ENCODE results near the gene TCF25.

The TCF25 gene

DNA sequence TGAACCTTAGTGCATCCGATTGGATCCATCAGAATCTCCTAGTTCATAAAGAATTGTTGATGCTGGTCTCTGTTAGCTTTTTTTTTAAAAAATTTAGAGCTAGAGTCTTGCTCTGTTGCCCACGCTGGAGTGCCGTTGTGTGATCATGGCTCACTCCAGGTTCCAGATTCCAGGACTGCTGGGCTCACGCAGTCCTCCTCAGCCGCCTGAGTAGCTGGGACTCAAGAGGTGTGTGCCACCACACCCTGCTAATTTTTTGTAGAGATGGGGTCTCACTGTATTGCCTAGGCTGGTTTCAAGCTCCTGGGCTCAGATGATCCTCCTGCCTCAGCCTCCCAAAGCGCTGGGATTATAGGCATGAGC lies 8.0 kb downstream of the TCF25 start:
- Histone ChIP-seq H3K27me3 (ENCODE audit: control insufficient read depth in 1 of 2, insufficient read depth in 2 of 2, low read length in 2 of 2) (no peaks in the 10 kb centered on the region), H3K4me1 (ENCODE audit: control insufficient read depth, insufficient read depth, low read length) (no peaks in the 10 kb centered on the region), H3K4me3 (ENCODE audit: low read length in 2 of 2) (no peak overlapping the region), H3K9ac (ENCODE audit: low read length in 2 of 2) (no peak overlapping the region), H3K36me3 (ENCODE audit: control insufficient read depth in 2 of 2, insufficient read depth in 2 of 2, low read length in 2 of 2) (peaks cover 45 to 46% of the 10 kb centered on the region in 2 donors), H3K27ac (ENCODE audit: low read length) (no peak overlapping the region), H3K9me3 (ENCODE audit: control insufficient read depth in 2 of 2, low read length in 2 of 2) (no peaks in the 10 kb centered on the region)

DNA sequence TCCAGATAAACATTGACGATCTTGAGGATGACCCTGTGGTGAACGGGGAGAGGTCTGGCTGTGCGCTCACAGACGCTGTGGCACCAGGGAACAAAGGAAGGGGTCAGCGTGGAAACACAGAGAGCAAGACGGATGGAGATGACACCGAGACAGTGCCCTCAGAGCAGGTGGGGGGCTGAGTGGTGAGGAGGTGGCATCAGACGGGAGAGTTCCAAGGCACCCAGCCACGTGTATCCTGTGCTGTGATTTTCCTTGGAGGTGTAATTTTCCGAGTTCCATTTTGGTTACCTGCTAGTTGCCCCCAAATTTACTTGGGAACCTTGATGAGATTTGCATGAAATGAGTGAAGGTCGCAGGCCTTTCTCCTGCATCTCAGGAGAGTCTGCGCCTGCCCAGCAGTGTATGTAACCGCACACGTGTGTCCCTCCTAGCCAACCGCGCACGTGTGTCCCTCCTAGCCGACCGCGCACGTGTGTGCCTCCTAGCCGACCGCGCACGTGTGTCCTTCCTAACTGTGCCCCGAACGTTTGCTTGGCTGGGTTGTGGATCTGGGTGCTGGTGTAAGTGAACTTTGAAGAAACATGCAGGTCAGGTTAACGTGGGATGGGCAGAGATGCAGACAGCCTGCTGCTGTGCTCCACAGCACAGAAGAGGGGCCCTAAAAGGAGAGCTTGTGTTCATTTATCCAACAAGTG lies 10.1 kb downstream of the TCF25 start:
- Histone ChIP-seq H3K27me3 (ENCODE audit: control insufficient read depth in 1 of 2, insufficient read depth in 2 of 2, low read length in 2 of 2) (no peaks in the 10 kb centered on the region), H3K9me3 (ENCODE audit: control insufficient read depth in 2 of 2, low read length in 2 of 2) (no peaks in the 10 kb centered on the region), H3K36me3 (ENCODE audit: control insufficient read depth in 2 of 2, insufficient read depth in 2 of 2, low read length in 2 of 2) (peaks cover 57% of the 10 kb centered on the region in 2 donors), H3K4me3 (ENCODE audit: low read length in 2 of 2) (no peak overlapping the region), H3K9ac (ENCODE audit: low read length in 2 of 2) (no peak overlapping the region), H3K27ac (ENCODE audit: low read length) (no peak overlapping the region), H3K4me1 (ENCODE audit: control insufficient read depth, insufficient read depth, low read length) (no peaks in the 10 kb centered on the region)

DNA sequence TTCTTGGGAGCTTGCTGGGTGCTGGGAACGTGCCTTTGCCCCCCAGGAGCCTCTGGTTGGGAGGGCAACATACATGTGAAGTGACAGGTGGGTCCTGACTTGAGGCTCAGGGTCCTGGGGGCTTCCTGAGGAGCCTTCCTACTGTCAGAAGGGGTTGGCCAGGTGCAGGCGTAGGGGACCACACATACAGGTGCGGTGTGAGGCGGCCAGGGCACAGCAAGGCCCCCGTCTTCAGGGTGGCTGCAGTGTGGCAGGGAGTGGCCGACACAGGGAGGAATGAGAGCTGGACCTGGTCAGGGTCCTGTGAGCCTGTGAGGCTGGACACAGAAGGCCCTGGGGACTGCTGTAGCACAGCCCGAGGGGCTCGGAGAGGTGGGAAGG lies 10.6 kb downstream of the TCF25 start:
- peaks cover 52% of the 10 kb centered on the region in 2 donors for H3K36me3 ChIP-seq (ENCODE audit: control insufficient read depth in 2 of 2, insufficient read depth in 2 of 2, low read length in 2 of 2)

DNA sequence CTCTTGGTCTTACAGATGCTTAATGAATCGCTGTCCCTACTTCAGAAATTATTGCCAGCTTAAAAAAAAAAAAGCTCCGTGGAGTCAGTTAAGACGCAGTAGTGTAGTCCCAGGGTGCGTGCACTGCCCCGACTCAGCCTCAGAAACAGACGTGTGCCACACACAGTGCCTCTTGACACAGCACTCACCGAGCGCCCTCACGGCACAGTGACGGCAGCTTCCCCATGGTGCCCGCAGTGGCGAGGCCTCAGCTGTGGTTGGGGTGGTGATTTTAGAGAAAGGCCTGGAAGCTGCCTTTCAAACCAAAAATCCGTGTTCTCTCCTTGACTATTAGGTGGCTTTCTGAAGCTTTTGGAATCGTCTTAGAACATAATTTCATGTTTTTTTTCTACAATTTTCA lies 13.9 kb downstream of the TCF25 start:
- Histone ChIP-seq H3K9ac (ENCODE audit: low read length in 2 of 2) (no peak overlapping the region), H3K36me3 (ENCODE audit: control insufficient read depth in 2 of 2, insufficient read depth in 2 of 2, low read length in 2 of 2) (peaks cover 49 to 56% of the 10 kb centered on the region in 2 donors), H3K27ac (ENCODE audit: low read length) (no peak overlapping the region), H3K4me3 (ENCODE audit: low read length in 2 of 2) (no peak overlapping the region), H3K27me3 (ENCODE audit: control insufficient read depth in 1 of 2, insufficient read depth in 2 of 2, low read length in 2 of 2) (no peaks in the 10 kb centered on the region), H3K9me3 (ENCODE audit: control insufficient read depth in 2 of 2, low read length in 2 of 2) (no peaks in the 10 kb centered on the region), H3K4me1 (ENCODE audit: control insufficient read depth, insufficient read depth, low read length) (peaks cover 4% of the 10 kb centered on the region)

More for the DNA sequence above, 10.6 kb downstream of the TCF25 start:
- Histone ChIP-seq H3K4me3 (ENCODE audit: low read length in 2 of 2) (no peak overlapping the region), H3K9me3 (ENCODE audit: control insufficient read depth in 2 of 2, low read length in 2 of 2) (no peaks in the 10 kb centered on the region), H3K4me1 (ENCODE audit: control insufficient read depth, insufficient read depth, low read length) (no peaks in the 10 kb centered on the region), H3K27ac (ENCODE audit: low read length) (no peak overlapping the region), H3K9ac (ENCODE audit: low read length in 2 of 2) (no peak overlapping the region), H3K27me3 (ENCODE audit: control insufficient read depth in 1 of 2, insufficient read depth in 2 of 2, low read length in 2 of 2) (no peaks in the 10 kb centered on the region)

DNA sequence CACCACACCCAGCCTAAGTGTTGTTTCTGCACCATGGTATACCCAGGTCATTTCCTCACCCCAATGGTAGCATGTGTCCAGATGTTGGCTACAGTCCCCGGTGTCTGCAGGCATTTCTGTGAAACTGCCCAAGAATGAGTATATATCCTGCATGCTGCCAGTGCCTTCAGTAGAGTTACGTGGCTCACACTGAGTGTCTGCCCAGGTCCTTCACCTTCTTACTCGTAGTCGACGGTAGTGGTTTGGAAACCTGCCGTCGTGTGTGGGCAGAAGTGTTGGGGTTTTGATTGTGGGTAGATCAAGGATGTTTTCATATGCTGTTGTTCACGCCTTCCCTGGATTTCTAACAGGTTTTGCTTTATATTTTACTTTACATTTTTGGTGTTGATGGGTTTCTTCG lies 16.8 kb downstream of the TCF25 start:
- peaks cover 4% of the 10 kb centered on the region for H3K4me1 ChIP-seq (ENCODE audit: control insufficient read depth, insufficient read depth, low read length)
- no peaks in the 10 kb centered on the region for H3K9me3 ChIP-seq (ENCODE audit: control insufficient read depth in 2 of 2, low read length in 2 of 2)
- H3K9ac ChIP-seq (ENCODE audit: low read length in 2 of 2), result no peak overlapping the region
- no peaks in the 10 kb centered on the region for H3K27me3 ChIP-seq (ENCODE audit: control insufficient read depth in 1 of 2, insufficient read depth in 2 of 2, low read length in 2 of 2)
- H3K36me3 ChIP-seq (ENCODE audit: control insufficient read depth in 2 of 2, insufficient read depth in 2 of 2, low read length in 2 of 2), result peaks cover 35 to 51% of the 10 kb centered on the region in 2 donors
- H3K27ac ChIP-seq (ENCODE audit: low read length), result no peak overlapping the region
- H3K4me3 ChIP-seq (ENCODE audit: low read length in 2 of 2), result no peak overlapping the region

DNA sequence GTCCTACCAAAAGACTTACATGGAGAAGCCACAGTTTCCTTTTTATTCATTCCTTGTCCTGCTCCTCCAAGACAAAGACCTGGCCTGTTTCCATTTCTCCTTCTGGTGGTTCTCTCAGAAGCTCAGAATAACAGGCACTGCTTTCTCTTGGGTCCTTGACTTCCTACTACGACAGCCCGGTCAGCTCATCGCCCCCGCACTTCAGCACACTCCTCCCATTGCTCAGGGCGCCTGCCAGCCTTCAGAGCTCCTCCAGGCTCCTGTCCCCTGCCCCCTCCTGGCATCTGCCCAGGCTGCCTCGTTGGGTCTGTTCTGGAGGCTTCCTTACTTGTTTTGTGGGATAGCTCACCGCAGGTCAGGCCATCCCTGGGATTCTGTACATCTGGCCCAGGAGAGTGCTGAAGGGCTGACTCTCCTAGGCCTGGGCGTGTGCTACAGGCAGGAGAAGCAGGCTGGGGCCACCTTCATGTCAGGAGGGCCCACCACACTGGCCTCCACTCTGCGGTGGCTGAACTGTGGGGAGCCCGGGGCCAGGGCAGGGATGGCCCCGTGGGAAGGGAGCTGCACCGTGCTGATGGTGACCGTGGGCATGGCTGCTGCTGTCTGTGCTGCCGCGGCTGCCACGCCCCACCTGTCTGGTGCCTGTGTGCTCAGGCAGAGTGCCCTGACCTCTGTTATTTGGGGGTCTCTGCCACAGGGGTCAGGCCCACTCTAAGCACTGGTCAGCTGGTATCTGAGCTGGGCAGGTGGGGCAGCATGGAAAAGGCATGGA lies 17.7 kb downstream of the TCF25 start:
- Histone ChIP-seq H3K9me3 (ENCODE audit: control insufficient read depth in 2 of 2, low read length in 2 of 2) (no peaks in the 10 kb centered on the region), H3K36me3 (ENCODE audit: control insufficient read depth in 2 of 2, insufficient read depth in 2 of 2, low read length in 2 of 2) (peaks cover 41 to 52% of the 10 kb centered on the region in 2 donors), H3K27me3 (ENCODE audit: control insufficient read depth in 1 of 2, insufficient read depth in 2 of 2, low read length in 2 of 2) (no peaks in the 10 kb centered on the region), H3K4me1 (ENCODE audit: control insufficient read depth, insufficient read depth, low read length) (peaks cover 4% of the 10 kb centered on the region), H3K27ac (ENCODE audit: low read length) (no peak overlapping the region), H3K4me3 (ENCODE audit: low read length in 2 of 2) (no peak overlapping the region), H3K9ac (ENCODE audit: low read length in 2 of 2) (no peak overlapping the region)

DNA sequence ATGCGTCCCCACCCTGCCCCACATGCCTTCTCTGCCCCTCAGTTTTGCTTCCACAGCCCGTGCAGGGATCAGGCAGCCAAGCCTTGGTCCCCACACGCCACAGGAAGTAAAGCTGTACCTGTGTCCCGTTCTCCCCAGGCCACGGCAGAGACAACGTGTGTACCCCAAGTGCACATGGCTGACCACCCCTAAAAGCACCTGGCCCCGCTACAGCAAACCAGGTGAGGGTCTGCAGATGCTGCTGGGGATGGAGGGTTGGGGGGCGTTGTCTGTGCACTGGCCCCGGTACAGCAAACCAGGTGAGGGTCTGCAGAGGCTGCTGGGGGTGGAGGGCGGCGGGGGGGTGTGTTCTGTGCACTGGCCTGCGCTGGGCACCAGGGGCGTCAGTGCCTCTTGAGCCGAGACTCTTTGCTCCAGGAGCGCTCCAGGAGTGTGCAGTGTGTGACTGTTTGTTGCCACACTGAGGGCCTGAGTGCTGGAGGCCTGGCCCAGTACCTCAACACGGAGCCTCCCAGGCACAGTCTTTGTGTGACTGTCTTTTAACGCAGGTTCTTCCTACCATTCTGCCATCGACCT lies 18.8 kb downstream of the TCF25 start:
- no peak overlapping the region for H3K27ac ChIP-seq (ENCODE audit: low read length)
- H3K4me3 ChIP-seq (ENCODE audit: low read length in 2 of 2), result no peak overlapping the region
- H3K4me1 ChIP-seq (ENCODE audit: control insufficient read depth, insufficient read depth, low read length), result peaks cover 4% of the 10 kb centered on the region
- no peaks in the 10 kb centered on the region for H3K9me3 ChIP-seq (ENCODE audit: control insufficient read depth in 2 of 2, low read length in 2 of 2)
- peaks cover 42 to 51% of the 10 kb centered on the region in 2 donors for H3K36me3 ChIP-seq (ENCODE audit: control insufficient read depth in 2 of 2, insufficient read depth in 2 of 2, low read length in 2 of 2)
- H3K27me3 ChIP-seq (ENCODE audit: control insufficient read depth in 1 of 2, insufficient read depth in 2 of 2, low read length in 2 of 2), result no peaks in the 10 kb centered on the region
- H3K9ac ChIP-seq (ENCODE audit: low read length in 2 of 2), result no peak overlapping the region

DNA sequence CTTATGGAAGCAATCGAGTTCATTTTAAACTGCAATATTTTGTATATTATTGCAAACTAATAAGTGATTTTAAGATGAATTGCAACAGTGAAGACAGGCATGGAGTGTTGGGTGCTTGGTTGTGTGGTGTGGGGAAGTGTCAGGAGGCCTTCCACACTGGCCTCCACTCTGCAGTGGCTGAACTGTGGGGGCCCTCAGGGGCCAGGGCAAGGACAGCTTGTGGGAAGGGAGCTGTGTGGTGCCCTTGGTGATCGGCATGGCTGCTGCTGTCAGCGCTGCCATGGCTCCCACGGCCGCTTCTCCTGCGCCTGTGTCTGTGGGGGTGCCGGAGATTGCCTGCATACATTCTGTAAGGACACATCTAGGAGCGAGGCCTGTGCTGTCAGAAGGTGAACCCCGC lies 19.2 kb downstream of the TCF25 start:
- Histone ChIP-seq H3K4me1 (ENCODE audit: control insufficient read depth, insufficient read depth, low read length) (peaks cover 4% of the 10 kb centered on the region), H3K9me3 (ENCODE audit: control insufficient read depth in 2 of 2, low read length in 2 of 2) (no peaks in the 10 kb centered on the region), H3K9ac (ENCODE audit: low read length in 2 of 2) (no peak overlapping the region), H3K27ac (ENCODE audit: low read length) (no peak overlapping the region), H3K36me3 (ENCODE audit: control insufficient read depth in 2 of 2, insufficient read depth in 2 of 2, low read length in 2 of 2) (peaks cover 39 to 51% of the 10 kb centered on the region in 2 donors), H3K4me3 (ENCODE audit: low read length in 2 of 2) (no peak overlapping the region), H3K27me3 (ENCODE audit: control insufficient read depth in 1 of 2, insufficient read depth in 2 of 2, low read length in 2 of 2) (no peaks in the 10 kb centered on the region)

DNA sequence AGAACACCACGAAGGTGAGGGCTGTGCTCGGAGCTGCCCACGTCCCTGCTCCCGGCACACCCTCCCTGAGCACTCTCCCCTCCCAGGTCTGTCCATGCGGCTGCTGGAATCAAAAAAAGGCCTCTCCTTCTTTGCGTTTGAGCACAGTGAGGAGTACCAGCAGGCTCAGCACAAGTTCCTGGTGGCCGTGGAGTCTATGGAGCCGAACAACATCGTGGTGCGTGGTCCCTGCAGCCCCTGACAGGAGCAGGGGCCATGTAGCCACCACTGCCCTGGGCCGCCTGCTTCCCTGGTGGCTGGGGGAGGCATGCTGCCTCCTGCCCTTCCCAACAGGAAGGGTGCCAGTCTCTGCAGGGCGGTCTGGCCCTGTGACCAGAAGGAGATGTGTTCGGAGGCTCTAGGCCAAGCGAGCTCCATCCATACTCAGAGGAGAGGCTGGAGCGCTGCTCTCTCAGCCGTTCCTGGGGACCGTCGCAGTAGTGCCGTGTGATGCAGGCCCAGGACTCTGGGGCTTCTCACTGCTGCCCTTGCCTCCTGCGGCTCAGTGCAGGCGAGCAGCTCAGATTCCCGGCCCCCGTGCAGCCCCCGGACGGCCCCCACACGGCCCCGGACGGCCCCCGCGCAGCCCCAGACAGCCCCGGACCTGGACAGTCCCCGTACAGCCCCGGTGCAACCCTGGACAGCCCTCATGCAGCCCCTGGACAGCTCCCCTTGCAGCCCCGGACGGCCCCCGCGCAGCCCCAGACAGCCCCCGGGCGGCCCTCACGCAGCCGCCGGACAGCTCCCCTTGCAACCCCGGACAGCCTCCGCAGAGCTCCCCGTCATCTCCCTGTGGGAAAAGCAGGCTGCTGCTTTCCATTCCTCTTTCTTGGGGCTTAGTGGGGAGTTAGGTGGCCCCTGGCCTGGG lies 20.5 kb downstream of the TCF25 start:
- H3K27me3 ChIP-seq (ENCODE audit: control insufficient read depth in 1 of 2, insufficient read depth in 2 of 2, low read length in 2 of 2), result no peaks in the 10 kb centered on the region
- peaks cover 4% of the 10 kb centered on the region for H3K4me1 ChIP-seq (ENCODE audit: control insufficient read depth, insufficient read depth, low read length)

DNA sequence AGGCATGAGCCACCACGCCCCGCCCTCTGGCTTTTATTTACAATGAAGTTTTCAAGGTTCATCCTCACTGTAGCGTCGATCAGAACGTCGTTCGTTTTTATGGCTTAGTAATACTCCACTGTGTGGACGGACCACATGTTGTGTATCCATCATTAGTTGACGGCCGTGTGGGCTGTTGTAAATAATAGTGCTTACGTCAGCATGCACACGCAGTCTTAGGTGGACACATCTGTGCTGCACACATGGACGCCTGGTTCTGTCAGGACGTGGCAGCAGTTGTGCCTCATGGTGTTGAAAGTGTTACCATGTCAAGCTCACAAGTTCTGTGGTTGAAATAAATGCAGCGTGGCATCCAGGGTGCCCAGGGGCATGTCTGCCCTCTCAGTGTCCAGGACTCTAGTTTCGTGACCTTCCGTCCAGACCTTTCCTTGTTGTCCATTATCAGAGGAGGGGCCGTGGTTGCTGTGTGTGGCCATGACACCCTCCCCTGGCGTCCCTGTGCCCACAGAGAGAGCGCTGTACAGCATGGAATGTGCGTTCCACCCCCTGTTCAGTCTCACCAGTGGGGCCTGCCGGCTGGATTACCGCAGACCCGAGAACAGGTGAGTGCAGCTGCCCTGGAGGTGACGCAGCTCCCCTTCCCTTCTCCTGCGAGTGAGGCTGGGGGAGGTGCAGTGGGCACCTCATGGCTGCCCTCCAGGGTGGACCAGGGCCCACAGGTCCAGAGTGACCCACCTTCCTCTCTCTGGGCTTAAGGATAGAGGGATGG lies 22.3 kb downstream of the TCF25 start:
- Histone ChIP-seq H3K36me3 (ENCODE audit: control insufficient read depth in 2 of 2, insufficient read depth in 2 of 2, low read length in 2 of 2) (peaks cover 49 to 64% of the 10 kb centered on the region in 2 donors), H3K4me3 (ENCODE audit: low read length in 2 of 2) (no peak overlapping the region), H3K9me3 (ENCODE audit: control insufficient read depth in 2 of 2, low read length in 2 of 2) (no peaks in the 10 kb centered on the region), H3K27ac (ENCODE audit: low read length) (no peak overlapping the region), H3K27me3 (ENCODE audit: control insufficient read depth in 1 of 2, insufficient read depth in 2 of 2, low read length in 2 of 2) (no peaks in the 10 kb centered on the region), H3K9ac (ENCODE audit: low read length in 2 of 2) (no peak overlapping the region), H3K4me1 (ENCODE audit: control insufficient read depth, insufficient read depth, low read length) (peaks cover 4% of the 10 kb centered on the region)

More for the DNA sequence above, 20.5 kb downstream of the TCF25 start:
- Histone ChIP-seq H3K9me3 (ENCODE audit: control insufficient read depth in 2 of 2, low read length in 2 of 2) (no peaks in the 10 kb centered on the region), H3K4me3 (ENCODE audit: low read length in 2 of 2) (no peak overlapping the region), H3K9ac (ENCODE audit: low read length in 2 of 2) (no peak overlapping the region), H3K36me3 (ENCODE audit: control insufficient read depth in 2 of 2, insufficient read depth in 2 of 2, low read length in 2 of 2) (peaks cover 38 to 53% of the 10 kb centered on the region in 2 donors), H3K27ac (ENCODE audit: low read length) (no peak overlapping the region)
